Choroid plexus epithelial cell (primary cell): ENCODE measurements around the gene PEPD.

Experiments used
- DNase-seq: peaks from one replicate; pipeline ENCODE4 v3.0.0-alpha.2; 2010; ENCODE audit warnings: low read depth
- H3K4me3 ChIP-seq: 2 replicates; pipeline ENCODE4 v1.5.1; 2011; ENCODE audit warnings: low read depth, mild to moderate bottlenecking, control low read depth, low read length, moderate library complexity
- CTCF ChIP-seq: conservative IDR thresholded peaks from 2 replicates; pipeline ENCODE4 v1.5.1; 2011; ENCODE audit warnings: low read depth, mild to moderate bottlenecking, control low read depth, inconsistent platforms, low read length, moderate library complexity

PEPD gene

GRCh38 chr19:33470686-33471085 is 50.9 kb downstream of the PEPD start:
- no peak overlapping the region for H3K4me3 ChIP-seq
- no peak for DNase-seq
- TF ChIP-seq CTCF = no peak

DNA sequence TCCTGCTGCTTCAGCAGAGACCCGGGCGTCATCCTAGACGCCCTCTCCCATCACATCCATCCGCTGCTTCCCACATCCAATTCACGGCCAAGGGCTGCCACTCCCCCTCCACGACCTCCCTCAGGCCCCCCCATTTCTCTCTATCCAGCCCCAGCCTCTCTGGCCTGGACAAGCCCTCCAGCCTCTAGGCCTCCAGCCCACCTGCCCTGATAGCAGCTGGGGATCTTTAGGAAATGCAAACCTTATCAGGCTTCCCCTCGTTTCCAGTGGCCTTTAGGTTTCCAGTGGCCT is 51.6 kb downstream of the PEPD start:
- TF ChIP-seq CTCF = no peak
- no peak for DNase-seq
- H3K4me3 ChIP-seq = no peak overlapping the region

- DNase-seq = no peak
- TF ChIP-seq CTCF = no peak
- H3K4me3 ChIP-seq = no peak overlapping the region
These were observed 52.2 kb downstream of the PEPD start for GRCh38 chr19:33469171-33470039.

- no peak for TF ChIP-seq CTCF
- H3K4me3 ChIP-seq = no peak overlapping the region
- no peak for DNase-seq
These were observed 53.0 kb downstream of the PEPD start for GRCh38 chr19:33468361-33469170.

- H3K4me3 ChIP-seq = no peak overlapping the region
- no peak for DNase-seq
- TF ChIP-seq CTCF = no peak
These were observed 53.7 kb downstream of the PEPD start for GRCh38 chr19:33467851-33468250.

DNA sequence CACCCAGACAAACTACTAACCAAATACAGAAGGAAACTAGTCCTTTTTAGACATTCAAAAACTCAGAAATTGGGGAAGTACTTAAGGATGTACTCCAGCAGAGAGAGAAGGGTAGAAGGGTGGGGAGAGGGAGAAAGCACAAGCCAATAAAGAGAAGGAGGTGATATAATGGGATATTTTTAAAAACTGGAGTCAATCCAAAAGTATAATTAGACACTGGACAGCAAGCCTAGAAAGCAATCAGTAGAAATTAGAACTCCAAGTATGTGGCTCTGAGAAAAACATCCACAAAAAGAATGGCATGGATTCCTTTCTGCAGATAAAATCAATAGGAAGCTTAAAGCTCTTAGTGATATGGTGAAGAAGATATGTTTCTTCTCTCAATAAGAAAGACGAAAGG is 55.8 kb downstream of the PEPD start:
- TF ChIP-seq CTCF = no peak
- H3K4me3 ChIP-seq = no peak overlapping the region
- no peak for DNase-seq
